Panc1 (cell line): ENCODE data around the gene NALCN.

ENCODE experiments used
- CTCF ChIP-seq: fragments of 450-650 bp; IDR thresholded peaks from 2 replicates; pipeline ENCODE4 v1.5.1; 2017; ENCODE audit warnings: mild to moderate bottlenecking
- POLR2AphosphoS5 ChIP-seq: IDR thresholded peaks from 2 replicates; pipeline ENCODE4 v1.6.1; 2012; ENCODE audit warnings: mild to moderate bottlenecking, low read depth, low read length, moderate library complexity
- REST ChIP-seq, 2 experiments: IDR thresholded peaks; 2 replicates each; pipeline ENCODE4 v1.6.1; 2011 to 2012; ENCODE audit warnings: low read depth in 2 of 2, control low read depth in 1 of 2, low read length in 1 of 2, mild to moderate bottlenecking in 1 of 2, moderate library complexity in 1 of 2; ENCODE audit not compliant: insufficient read depth in 1 of 2
- SIN3A ChIP-seq: IDR thresholded peaks from 2 replicates; pipeline ENCODE4 v1.6.1; 2012; ENCODE audit warnings: low read depth, mild to moderate bottlenecking, low read length, moderate library complexity, borderline replicate concordance; ENCODE audit not compliant: insufficient read depth
- TCF7L2 ChIP-seq: IDR thresholded peaks from 2 replicates; pipeline ENCODE4 v1.6.1; 2011; ENCODE audit warnings: mild to moderate bottlenecking, low read depth, low read length, inconsistent platforms

- TF ChIP-seq CTCF: no peak
- TF ChIP-seq REST (IDR thresholded peaks at IDR 0.05; ENCODE audit: insufficient read depth in 1 of 2, low read depth in 2 of 2, low read length in 1 of 2): no peak
- TF ChIP-seq SIN3A: no peak
- no peak for TF ChIP-seq POLR2AphosphoS5
- no peak for TF ChIP-seq TCF7L2
These were observed 125.1 kb downstream of the NALCN start for GRCh38 chr13:101291206-101291605.
